GM23338 (cell line): ENCODE data around the gene NRP2. TPM values are rescaled to one million over a fixed set of nuclear protein-coding genes. Genes with fewer than 3 reads are reported as not detected.

Source experiments
- ATAC-seq: fragments of 200-7000 bp; cut with Tn5 transposase; 3 replicates; pipeline ENCODE4 v1.9.1; 2020
- DNase-seq: peaks from one replicate; pipeline ENCODE4 v3.0.0-alpha.2; 2015; ENCODE audit warnings: low spot score
- H2AFZ ChIP-seq: fragments of 200-600 bp; sonication (generic); 2 replicates; pipeline ENCODE4 v1.8.0; 2016; ENCODE audit warnings: antibody characterized with exemption, mild to moderate bottlenecking, moderate library complexity
- H3F3A ChIP-seq: fragments of 200-600 bp; sonication (generic); replicated peaks from 2 replicates; pipeline ENCODE4 v1.8.0; 2017; ENCODE audit warnings: antibody characterized with exemption, mixed run types, low read depth
- H3K27ac ChIP-seq: fragments of 200-600 bp; sonication (generic); 2 replicates; pipeline ENCODE4 v1.6.1; 2016; ENCODE audit warnings: low read depth
- H3K27me3 ChIP-seq: fragments of 200-600 bp; sonication (generic); 2 replicates; pipeline ENCODE4 v1.8.0; 2016; ENCODE audit warnings: mild to moderate bottlenecking, mixed run types, moderate library complexity; ENCODE audit not compliant: insufficient read depth
- H3K36me3 ChIP-seq: fragments of 200-600 bp; sonication (generic); 2 replicates; pipeline ENCODE4 v1.8.0; 2016; ENCODE audit warnings: mild to moderate bottlenecking; ENCODE audit not compliant: insufficient read depth
- H3K4me1 ChIP-seq: fragments of 200-600 bp; sonication (generic); 2 replicates; pipeline ENCODE4 v1.8.0; 2016; ENCODE audit warnings: mild to moderate bottlenecking, moderate library complexity; ENCODE audit not compliant: insufficient read depth
- H3K4me2 ChIP-seq: fragments of 200-600 bp; sonication (generic); 2 replicates; pipeline ENCODE4 v1.7.1; 2017; ENCODE audit warnings: mixed run types
- H3K4me3 ChIP-seq: fragments of 200-600 bp; sonication (generic); 2 replicates; pipeline ENCODE4 v1.6.1; 2016; ENCODE audit warnings: mixed run types
- H3K79me2 ChIP-seq: fragments of 200-600 bp; sonication (generic); replicated peaks from 2 replicates; pipeline ENCODE4 v1.8.0; 2017; ENCODE audit warnings: mild to moderate bottlenecking; ENCODE audit not compliant: insufficient read depth
- H3K9me2 ChIP-seq: fragments of 200-600 bp; sonication (generic); 2 replicates; pipeline ENCODE4 v1.8.0; 2017; ENCODE audit not compliant: insufficient read depth
- H4K20me1 ChIP-seq: fragments of 200-600 bp; sonication (generic); replicated peaks from 2 replicates; pipeline ENCODE4 v1.8.0; 2017; ENCODE audit warnings: mild to moderate bottlenecking; ENCODE audit not compliant: insufficient read depth
- H3K27ac Mint-ChIP-seq: 2 replicates; pipeline ENCODE4 v1.8.0; 2020; ENCODE audit warnings: inconsistent platforms, mild to moderate bottlenecking, moderate library complexity, mixed read lengths
- H3K27me3 Mint-ChIP-seq: 3 replicates; pipeline ENCODE4 v1.8.0; 2022; ENCODE audit warnings: low read depth, mild to moderate bottlenecking, moderate library complexity, mixed read lengths, inconsistent platforms; ENCODE audit not compliant: insufficient read depth, poor library complexity
- H3K36me3 Mint-ChIP-seq: 3 replicates; pipeline ENCODE4 v1.8.0; 2021; ENCODE audit warnings: low read depth, mild to moderate bottlenecking, inconsistent platforms, moderate library complexity, mixed read lengths
- H3K4me1 Mint-ChIP-seq: 3 replicates; pipeline ENCODE4 v1.8.0; 2020; ENCODE audit warnings: mild to moderate bottlenecking, inconsistent platforms, mixed read lengths
- H3K4me3 Mint-ChIP-seq: 3 replicates; pipeline ENCODE4 v1.8.0; 2021; ENCODE audit warnings: moderate library complexity, mild to moderate bottlenecking, inconsistent platforms, mixed read lengths
- H3K9me3 Mint-ChIP-seq: 3 replicates; pipeline ENCODE4 v1.8.0; 2020; ENCODE audit warnings: moderate library complexity, mild to moderate bottlenecking, inconsistent platforms, mixed read lengths
- CREB1 ChIP-seq: fragments of 250-450 bp; sonication (Bioruptor Pico); IDR thresholded peaks from 2 replicates; pipeline ENCODE4 v1.5.0; 2020; ENCODE audit warnings: low read depth, mild to moderate bottlenecking, moderate library complexity
- CTCF ChIP-seq, 2 experiments: fragments of 200-600 bp in 1 of 2; sonication (generic) in 1 of 2; conservative IDR thresholded peaks; 2 replicates each; pipeline versions ENCODE4 v1.5.1 to v1.6.1; 2016 to 2017; ENCODE audit warnings: antibody characterized with exemption in 2 of 2, low read depth in 2 of 2, mild to moderate bottlenecking in 2 of 2, moderate library complexity in 1 of 2
- ETS1 ChIP-seq: IDR thresholded peaks from 2 replicates; pipeline ENCODE4 v1.6.1; 2016; ENCODE audit warnings: antibody characterized with exemption
- EZH2 ChIP-seq: fragments of 200-600 bp; sonication (generic); IDR thresholded peaks from one replicate; pipeline ENCODE4 v1.8.0; 2017; ENCODE audit warnings: antibody characterized with exemption, mild to moderate bottlenecking, low read depth; ENCODE audit not compliant: unreplicated experiment
- EZH2phosphoT487 ChIP-seq: fragments of 200-600 bp; sonication (generic); IDR thresholded peaks from one replicate; pipeline ENCODE4 v1.8.1; 2018; ENCODE audit warnings: antibody characterized with exemption; ENCODE audit not compliant: unreplicated experiment
- JUNB ChIP-seq: IDR thresholded peaks from one replicate; pipeline ENCODE4 v1.6.1; 2016; ENCODE audit warnings: antibody characterized with exemption; ENCODE audit not compliant: unreplicated experiment
- NANOG ChIP-seq: IDR thresholded peaks from 2 replicates; pipeline ENCODE4 v1.6.1; 2016; ENCODE audit warnings: antibody characterized with exemption, borderline replicate concordance
- POLR2AphosphoS5 ChIP-seq: IDR thresholded peaks from 2 replicates; pipeline ENCODE4 v1.6.1; 2016; ENCODE audit warnings: antibody characterized with exemption, low read depth
- REST ChIP-seq: IDR thresholded peaks from one replicate; pipeline ENCODE4 v1.6.1; 2018; ENCODE audit warnings: antibody characterized with exemption; ENCODE audit not compliant: unreplicated experiment
- STAT1 ChIP-seq: IDR thresholded peaks from one replicate; pipeline ENCODE4 v1.6.1; 2016; ENCODE audit warnings: antibody characterized with exemption; ENCODE audit not compliant: unreplicated experiment
- ZNF114 ChIP-seq: fragments of 250-450 bp; sonication (Bioruptor Pico); IDR thresholded peaks from 2 replicates; pipeline ENCODE4 v1.5.0; 2020; ENCODE audit warnings: mild to moderate bottlenecking, moderate library complexity
- ZNF331 ChIP-seq: fragments of 250-450 bp; sonication (Bioruptor Pico); IDR thresholded peaks from 2 replicates; pipeline ENCODE4 v1.5.0; 2020; ENCODE audit warnings: low read depth, mild to moderate bottlenecking, moderate library complexity
- polyA plus RNA-seq: library from polyadenylated mRNA; unstranded; fragments of >200 nt; fragmentation: Nextera tagmentation; extraction: Ambion mirVana; gene quantifications from 2 replicates; pipeline ENCODE4 v1.2.1, GENCODE V29; 2016
- total RNA-seq: library from RNA; depleted of rRNA; stranded (reverse); fragments of >200 nt; shearing (Covaris generic); gene quantifications from 2 replicates; pipeline ENCODE4 v1.2.3, GENCODE V29; 2014

The NRP2 gene
- total and polyA plus RNA-seq, 2 experiments from 2014 or later, result 18.4 to 22.0 TPM

GRCh38 chr2:205727174-205727573, 44.9 kb downstream of the NRP2 start (continued):
- TF ChIP-seq ZNF331 (CRISPR knock-in tag) (no peak), CTCF (conservative IDR thresholded peaks at IDR 0.05; ENCODE audit: low read depth in 2 of 2) (no peak), STAT1 (no peak), REST (no peak), ZNF114 (CRISPR knock-in tag) (no peak), POLR2AphosphoS5 (no peak), NANOG (no peak)

- Histone ChIP-seq H3K79me2 (no peaks in the 10 kb centered on the region), H3K4me2 (no peak overlapping the region), H3K9me2 (no peaks in the 10 kb centered on the region), H3K27ac (no peak overlapping the region), H3K4me3 (no peak overlapping the region), H3K4me1 (peaks cover 23% of the 10 kb centered on the region), H3K27me3 (no peaks in the 10 kb centered on the region), H3K36me3 (no peaks in the 10 kb centered on the region; the same call in 1 of the 2 replicates), H2AFZ (no peak overlapping the region), H4K20me1 (no peaks in the 10 kb centered on the region), H3F3A (no peaks in the 10 kb centered on the region)
- ATAC-seq, result peak; percentile 20; the same call in 1 of the 3 replicates
- Mint-ChIP-seq H3K27me3 (peaks cover 10% of the 10 kb centered on the region), H3K4me3 (no peak overlapping the region), H3K4me1 (peaks cover 29% of the 10 kb centered on the region), H3K27ac (peak overlapping the region; percentile 22; the same call in 1 of the 2 replicates), H3K36me3 (peaks cover 53% of the 10 kb centered on the region), H3K9me3 (no peaks in the 10 kb centered on the region)
- DNase-seq, result no peak
- TF ChIP-seq JUNB, result no peak
- TF ChIP-seq REST, result no peak
- no peak for TF ChIP-seq STAT1
- TF ChIP-seq CTCF (conservative IDR thresholded peaks at IDR 0.05; ENCODE audit: low read depth in 2 of 2), result no peak
- TF ChIP-seq EZH2phosphoT487, result no peak
- no peak for TF ChIP-seq ZNF114 (CRISPR knock-in tag)
- no peak for TF ChIP-seq ETS1
- no peak for TF ChIP-seq ZNF331 (CRISPR knock-in tag)
- no peak for TF ChIP-seq POLR2AphosphoS5
- no peak for TF ChIP-seq CREB1 (CRISPR knock-in tag)
- TF ChIP-seq EZH2, result no peak
- no peak for TF ChIP-seq NANOG
Measured at GRCh38 chr2:205728366-205728765, 46.1 kb downstream of the NRP2 start.
